ES-I3 (cell line): ENCODE measurements around the gene RGCC.

ENCODE experiments used
- H3K36me3 ChIP-seq: 2 replicates; pipeline ENCODE4 v1.6.1; 2013; ENCODE audit warnings: mild to moderate bottlenecking, low read length, control low read depth, moderate library complexity; ENCODE audit not compliant: insufficient read depth
- H3K4me1 ChIP-seq: 2 replicates; pipeline ENCODE4 v1.6.1; 2013; ENCODE audit warnings: mild to moderate bottlenecking, control low read depth, low read length; ENCODE audit not compliant: insufficient read depth
- H3K9ac ChIP-seq: 2 replicates; pipeline ENCODE4 v1.6.1; 2013; ENCODE audit warnings: low read depth, mild to moderate bottlenecking, low read length, moderate library complexity
- H3K9me3 ChIP-seq: 2 replicates; pipeline ENCODE4 v1.6.1; 2013; ENCODE audit warnings: mild to moderate bottlenecking, low read length, moderate library complexity; ENCODE audit not compliant: control insufficient read depth, insufficient read depth

Gene RGCC

DNA sequence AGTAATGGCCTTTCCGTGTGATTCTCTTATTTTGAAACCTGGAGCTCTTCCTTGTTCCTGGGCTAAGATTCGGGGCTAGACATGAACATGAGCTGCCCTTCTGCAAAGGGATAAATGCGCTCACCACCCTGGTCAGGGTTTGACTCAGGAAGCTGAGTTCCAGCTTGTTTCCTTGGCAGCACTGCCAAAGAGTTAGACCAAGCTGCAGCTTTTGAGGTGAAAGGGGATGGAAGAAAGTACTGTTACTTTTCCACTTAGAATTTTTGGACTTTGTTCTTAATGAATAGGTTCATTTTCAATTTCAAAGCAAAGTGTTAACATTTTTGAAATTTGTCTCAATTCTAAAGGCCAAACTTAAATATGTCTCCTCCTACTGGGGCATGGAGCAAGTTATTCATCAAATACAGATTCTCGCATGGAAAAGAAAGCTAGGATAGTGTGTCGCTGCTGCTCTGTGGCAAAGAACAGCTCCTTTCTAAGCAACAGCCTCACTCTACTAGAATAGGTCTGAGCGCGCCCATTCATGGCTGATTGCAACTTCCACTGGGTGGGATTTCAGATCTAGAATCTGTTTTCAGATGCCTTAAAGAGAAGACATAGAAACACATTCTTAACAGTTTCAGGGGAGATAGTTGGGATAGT, 2.2 kb downstream of the RGCC start:
- Histone ChIP-seq H3K9ac (no peak overlapping the region), H3K9me3 (no peaks in the 10 kb centered on the region), H3K36me3 (no peaks in the 10 kb centered on the region), H3K4me1 (0 out of 2 replicates have a peak, but pooled peaks cover 3% of the 10 kb centered on the region)

- Histone ChIP-seq H3K9me3 (no peaks in the 10 kb centered on the region), H3K9ac (no peak overlapping the region), H3K4me1 (0 out of 2 replicates have a peak, but pooled peaks cover 3% of the 10 kb centered on the region), H3K36me3 (no peaks in the 10 kb centered on the region)
Measured at GRCh38 chr13:41460074-41460465, 2.7 kb downstream of the RGCC start.

- Histone ChIP-seq H3K9me3 (no peaks in the 10 kb centered on the region), H3K36me3 (no peaks in the 10 kb centered on the region), H3K4me1 (0 out of 2 replicates have a peak, but pooled peaks cover 3% of the 10 kb centered on the region), H3K9ac (no peak overlapping the region)
Measured at GRCh38 chr13:41460930-41461329, 3.6 kb downstream of the RGCC start.

DNA sequence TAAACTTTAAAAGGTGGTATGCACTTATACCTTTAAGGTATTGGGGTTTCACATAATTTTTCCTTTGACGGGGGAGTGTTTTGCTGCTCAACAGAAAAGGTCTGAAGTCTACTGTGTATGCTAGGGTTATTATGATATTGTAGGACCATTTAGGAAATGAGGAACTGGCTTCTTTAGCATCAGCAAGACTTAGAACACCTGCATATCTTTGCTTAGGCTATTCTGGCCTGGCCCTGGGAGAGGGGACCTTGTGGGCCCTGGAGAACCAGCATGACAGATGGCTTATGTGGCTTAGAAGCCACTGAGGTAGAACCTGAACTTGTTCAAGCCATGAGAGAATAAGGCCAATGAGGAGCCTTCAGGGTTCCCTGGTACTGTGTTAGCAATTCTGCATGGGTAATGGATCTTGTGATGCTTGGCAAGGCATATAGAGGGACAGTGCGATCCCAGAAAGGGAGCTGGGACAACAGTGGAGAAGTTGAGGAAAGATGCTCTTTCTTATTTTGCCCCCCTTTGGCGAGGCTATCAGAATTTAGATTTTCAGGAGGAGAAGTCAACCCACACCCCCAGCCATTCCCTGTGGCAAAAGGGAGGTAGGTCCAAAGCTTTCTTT, 4.3 kb downstream of the RGCC start:
- Histone ChIP-seq H3K9ac (no peak overlapping the region), H3K4me1 (0 out of 2 replicates have a peak, but pooled peaks cover 3% of the 10 kb centered on the region), H3K9me3 (no peaks in the 10 kb centered on the region), H3K36me3 (no peaks in the 10 kb centered on the region)

DNA sequence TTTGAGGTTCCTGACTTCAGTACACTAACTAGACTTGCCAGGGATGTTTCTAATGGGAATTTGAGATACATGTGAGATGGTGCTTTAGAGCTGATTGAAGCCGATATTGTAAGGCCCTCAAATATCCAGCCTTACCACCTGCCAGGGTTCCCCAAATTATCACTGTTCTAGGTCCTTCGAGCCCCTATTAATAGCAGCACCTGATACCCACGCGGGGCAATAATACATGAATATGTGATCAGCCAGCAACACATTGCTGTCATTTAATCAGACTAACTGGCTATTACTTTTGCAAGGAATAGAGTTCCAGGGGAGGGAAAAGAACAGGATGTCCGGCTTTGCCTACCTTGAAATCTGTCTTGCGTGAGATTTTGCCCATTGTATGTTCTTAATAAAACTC, 5.1 kb downstream of the RGCC start:
- Histone ChIP-seq H3K4me1 (0 out of 2 replicates have a peak, but pooled peaks cover 3% of the 10 kb centered on the region), H3K36me3 (no peaks in the 10 kb centered on the region), H3K9me3 (no peaks in the 10 kb centered on the region), H3K9ac (no peak overlapping the region)

DNA sequence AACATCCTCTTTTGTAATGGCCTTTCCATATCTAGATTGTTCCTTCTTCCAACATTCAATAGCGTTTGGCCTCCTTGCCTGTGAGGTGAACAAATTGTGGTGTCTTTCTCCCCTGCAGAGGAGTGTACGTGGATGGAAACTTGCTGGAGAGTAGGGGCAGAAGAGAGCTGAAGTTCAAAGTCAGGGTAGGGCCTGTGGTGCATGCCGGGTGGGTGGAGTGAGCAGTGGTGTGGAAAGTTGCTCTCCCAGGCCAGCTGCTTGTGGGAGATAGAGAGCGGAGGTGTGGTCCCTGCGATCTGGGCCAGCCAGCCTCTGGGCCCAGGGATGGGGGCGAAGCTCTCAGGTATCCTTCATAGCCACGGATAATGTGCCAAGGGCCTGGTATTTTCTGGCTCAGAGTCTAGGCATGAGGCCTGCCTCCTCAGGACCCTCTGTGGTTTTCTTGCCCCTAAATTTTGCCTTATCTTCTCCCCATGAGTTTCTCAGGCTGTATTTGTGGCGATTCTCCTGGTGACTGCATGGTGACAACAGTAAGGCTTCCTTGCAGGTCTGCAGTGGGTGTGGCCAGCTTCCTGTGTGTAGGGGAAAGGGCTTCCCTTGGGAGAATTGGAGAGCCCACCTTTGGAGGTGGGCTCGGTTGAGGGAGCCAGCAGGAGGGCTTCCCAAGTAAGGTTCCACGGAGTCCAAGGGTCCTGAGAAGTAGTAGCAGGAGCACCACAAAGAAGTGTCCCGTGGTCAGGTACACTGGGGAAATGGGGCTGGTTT, 6.7 kb downstream of the RGCC start:
- Histone ChIP-seq H3K9ac (no peak overlapping the region), H3K4me1 (0 out of 2 replicates have a peak, but pooled peaks cover 12% of the 10 kb centered on the region), H3K9me3 (no peaks in the 10 kb centered on the region), H3K36me3 (no peaks in the 10 kb centered on the region)

DNA sequence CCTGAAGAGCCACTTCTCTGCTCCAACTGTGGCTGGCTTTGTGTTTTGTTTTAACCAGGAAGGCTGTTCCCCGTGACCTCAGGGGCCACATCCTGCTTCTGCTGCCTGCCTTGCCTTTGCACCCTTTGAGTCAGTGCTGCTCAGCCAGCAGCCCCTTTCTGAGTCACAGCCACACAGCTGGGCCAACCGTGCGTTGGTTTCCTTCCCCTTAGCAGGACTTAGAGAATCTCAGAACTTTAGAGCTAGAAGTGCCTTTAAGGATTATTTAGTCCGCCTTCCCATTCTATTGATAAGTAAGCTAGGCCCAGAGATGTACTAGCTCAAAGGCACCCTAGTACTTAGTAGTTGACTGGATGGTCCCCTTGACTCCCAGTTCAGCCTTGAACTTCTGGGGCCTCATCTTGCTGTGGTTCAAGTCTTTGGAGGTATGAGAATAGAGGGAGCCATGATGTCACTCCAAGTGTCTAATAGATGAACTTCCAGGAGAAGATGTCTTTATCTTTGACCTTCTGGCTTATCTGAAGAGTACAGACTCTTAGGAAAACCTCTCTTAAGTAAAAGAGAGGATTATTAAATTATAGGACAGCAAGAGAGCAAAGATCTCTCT, 8.0 kb downstream of the RGCC start:
- 0 out of 2 replicates have a peak, but pooled peaks cover 9% of the 10 kb centered on the region for H3K4me1 ChIP-seq
- no peaks in the 10 kb centered on the region for H3K36me3 ChIP-seq
- H3K9me3 ChIP-seq, result no peaks in the 10 kb centered on the region
- H3K9ac ChIP-seq, result no peak overlapping the region

GRCh38 chr13:41465898-41466320, 8.6 kb downstream of the RGCC start:
- no peak overlapping the region for H3K9ac ChIP-seq
- no peaks in the 10 kb centered on the region for H3K36me3 ChIP-seq
- no peaks in the 10 kb centered on the region for H3K9me3 ChIP-seq
- H3K4me1 ChIP-seq, result 0 out of 2 replicates have a peak, but pooled peaks cover 9% of the 10 kb centered on the region

GRCh38 chr13:41467425-41467945, 10.1 kb downstream of the RGCC start:
- Histone ChIP-seq H3K9me3 (no peaks in the 10 kb centered on the region; the same call in 1 of the 2 replicates), H3K9ac (no peak overlapping the region), H3K4me1 (0 out of 2 replicates have a peak, but pooled peaks cover 9% of the 10 kb centered on the region), H3K36me3 (no peaks in the 10 kb centered on the region)

DNA sequence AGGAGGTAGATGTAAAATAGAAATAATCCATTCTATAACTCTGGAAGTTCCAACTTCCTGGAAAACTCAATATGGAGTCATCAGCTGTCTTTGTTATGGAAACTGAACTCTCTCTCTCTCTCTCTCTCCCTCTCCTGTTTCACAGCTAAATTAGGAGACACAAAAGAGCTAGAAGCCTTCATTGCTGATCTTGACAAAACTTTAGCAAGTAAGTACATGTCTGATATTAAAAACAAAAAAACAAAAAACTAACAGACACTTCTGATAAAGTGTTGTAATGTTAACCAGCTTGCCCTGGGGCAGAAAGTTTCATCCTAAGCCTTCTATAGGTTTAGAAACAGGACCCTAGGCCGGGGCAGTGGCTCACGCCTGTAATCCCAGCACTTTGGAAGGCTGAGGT, 11.3 kb downstream of the RGCC start:
- Histone ChIP-seq H3K4me1 (0 out of 2 replicates have a peak, but pooled peaks cover 9% of the 10 kb centered on the region), H3K9me3 (no peaks in the 10 kb centered on the region; the same call in 1 of the 2 replicates), H3K36me3 (no peaks in the 10 kb centered on the region), H3K9ac (no peak overlapping the region)

GRCh38 chr13:41470196-41470595, 12.8 kb downstream of the RGCC start:
- 0 out of 2 replicates have a peak, but pooled peaks cover 9% of the 10 kb centered on the region for H3K4me1 ChIP-seq
- no peaks in the 10 kb centered on the region for H3K36me3 ChIP-seq
- H3K9ac ChIP-seq, result no peak overlapping the region
- H3K9me3 ChIP-seq, result no peaks in the 10 kb centered on the region; the same call in 1 of the 2 replicates

- Histone ChIP-seq H3K9ac (no peak overlapping the region), H3K9me3 (no peaks in the 10 kb centered on the region; the same call in 1 of the 2 replicates), H3K36me3 (no peaks in the 10 kb centered on the region), H3K4me1 (0 out of 2 replicates have a peak, but pooled peaks cover 9% of the 10 kb centered on the region)
Measured at GRCh38 chr13:41471785-41472184, 14.4 kb downstream of the RGCC start.

GRCh38 chr13:41487222-41487621, 29.9 kb downstream of the RGCC start:
- Histone ChIP-seq H3K9me3 (no peaks in the 10 kb centered on the region), H3K9ac (no peak overlapping the region), H3K4me1 (no peaks in the 10 kb centered on the region), H3K36me3 (no peaks in the 10 kb centered on the region)

- Histone ChIP-seq H3K9ac (no peak overlapping the region), H3K9me3 (no peaks in the 10 kb centered on the region), H3K36me3 (no peaks in the 10 kb centered on the region), H3K4me1 (no peaks in the 10 kb centered on the region)
Measured at GRCh38 chr13:41488124-41488523, 30.8 kb downstream of the RGCC start.
